IPS DF 6.9 (cell line): ENCODE measurements around the gene ADAMTS6.
"Not testable (repeated sequence)": the region's sequence is repeated elsewhere in the genome, so short reads cannot be mapped to it uniquely, and the experiment has no call there.

ENCODE experiments used
- DNase-seq: peaks from one replicate; pipeline ENCODE4 v3.0.0-alpha.2; 2013; ENCODE audit warnings: low read depth, low spot score
- H3K27ac ChIP-seq: one replicate; pipeline ENCODE4 v1.5.1; 2013; ENCODE audit warnings: low read length, control low read depth
- H3K27me3 ChIP-seq: 2 replicates; pipeline ENCODE4 v1.6.1; 2013; ENCODE audit warnings: mild to moderate bottlenecking, low read length; ENCODE audit not compliant: control insufficient read depth, insufficient read depth
- H3K36me3 ChIP-seq: 2 replicates; pipeline ENCODE4 v1.6.1; 2013; ENCODE audit warnings: low read length; ENCODE audit not compliant: control insufficient read depth, insufficient read depth
- H3K4me1 ChIP-seq: 2 replicates; pipeline ENCODE4 v1.6.1; 2013; ENCODE audit warnings: low read length; ENCODE audit not compliant: control insufficient read depth, insufficient read depth
- H3K4me3 ChIP-seq: 2 replicates; pipeline ENCODE4 v1.5.1; 2013; ENCODE audit warnings: mild to moderate bottlenecking, low read length
- H3K9me3 ChIP-seq: 2 replicates; pipeline ENCODE4 v1.6.1; 2013; ENCODE audit warnings: low read length, inconsistent platforms; ENCODE audit not compliant: control insufficient read depth, insufficient read depth
- WGBS: extraction: QIAGEN DNeasy Blood & Tissue Kit; methylation state at CpG from one replicate; pipeline ENCODE4 v1.1.7; 2013; ENCODE audit warnings: mixed read lengths, missing lambda C conversion rate; ENCODE audit not compliant: insufficient read length, insufficient coverage; 5-methylcytosine and 5-hydroxymethylcytosine counted together

ADAMTS6 gene

GRCh38 chr5:65370505-65370904 lies 111.2 kb downstream of the ADAMTS6 start:
- DNase-seq, H3K27ac ChIP-seq, H3K4me3 ChIP-seq, H3K27me3 ChIP-seq, H3K9me3 ChIP-seq, H3K36me3 ChIP-seq, H3K4me1 ChIP-seq: not testable (repeated sequence)
- no CpG with 5 or more reads among the region's 15 CpGs for WGBS

- no CpG with 5 or more reads among the region's 2 CpGs for WGBS
- no peak for DNase-seq
- H3K4me3 ChIP-seq, result no peak overlapping the region
- H3K4me1 ChIP-seq, result no peaks in the 10 kb centered on the region
- no peak overlapping the region for H3K27ac ChIP-seq
- H3K9me3 ChIP-seq, result no peaks in the 10 kb centered on the region
- no peaks in the 10 kb centered on the region for H3K27me3 ChIP-seq
- H3K36me3 ChIP-seq, result no peaks in the 10 kb centered on the region
These were observed 115.1 kb downstream of the ADAMTS6 start for GRCh38 chr5:65366655-65367054.

DNA sequence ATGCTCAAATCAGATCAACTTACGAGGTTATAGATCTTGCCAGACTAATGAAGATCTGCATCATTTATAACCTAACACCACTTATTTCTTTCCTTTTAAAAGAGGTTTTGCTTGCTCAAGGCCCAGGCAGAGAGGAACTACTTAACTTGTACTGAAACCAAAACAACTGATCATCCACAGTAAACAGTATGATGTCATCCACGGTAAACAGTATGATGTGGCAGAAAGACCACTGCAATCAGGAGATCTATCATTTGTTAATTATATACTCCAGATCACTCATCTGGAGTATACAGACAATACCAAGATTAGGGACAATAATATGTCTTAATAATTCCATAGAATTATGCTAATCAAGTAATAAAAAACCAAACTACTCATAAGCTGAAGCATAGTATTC lies 116.8 kb downstream of the ADAMTS6 start:
- Histone ChIP-seq H3K27me3 (no peaks in the 10 kb centered on the region), H3K36me3 (no peaks in the 10 kb centered on the region), H3K9me3 (no peaks in the 10 kb centered on the region), H3K27ac (no peak overlapping the region), H3K4me1 (no peaks in the 10 kb centered on the region), H3K4me3 (no peak overlapping the region)
- no peak for DNase-seq
- no CpG with 5 or more reads among the region's 2 CpGs for WGBS

DNA sequence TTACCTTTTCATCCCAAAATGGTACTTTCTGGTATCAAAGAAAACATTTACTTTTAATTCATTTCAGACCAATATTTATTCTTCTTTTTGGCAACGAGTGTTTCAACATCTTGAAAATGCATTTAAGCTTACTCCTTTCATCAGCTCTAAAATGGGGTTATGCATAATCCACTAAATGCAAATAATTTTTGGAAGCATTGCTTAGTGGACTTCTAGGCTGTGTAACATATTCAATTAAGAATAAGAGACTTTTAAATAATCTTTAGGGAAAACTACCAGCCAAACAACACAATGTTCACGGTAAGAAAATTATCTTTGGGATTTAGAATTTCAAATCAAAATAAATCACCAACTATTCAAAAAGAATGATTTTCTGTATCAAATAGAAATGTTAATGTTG lies 118.2 kb downstream of the ADAMTS6 start:
- H3K36me3 ChIP-seq, result no peaks in the 10 kb centered on the region
- no peaks in the 10 kb centered on the region for H3K27me3 ChIP-seq
- no CpG with 5 or more reads among the region's 2 CpGs for WGBS

GRCh38 chr5:65359981-65360380 lies 121.7 kb downstream of the ADAMTS6 start:
- Histone ChIP-seq H3K9me3 (no peaks in the 10 kb centered on the region), H3K27ac (no peak overlapping the region), H3K4me1 (no peaks in the 10 kb centered on the region), H3K4me3 (no peak overlapping the region), H3K36me3 (no peaks in the 10 kb centered on the region), H3K27me3 (no peaks in the 10 kb centered on the region)
- no CpG with 5 or more reads among the region's 5 CpGs for WGBS
- DNase-seq, result no peak

More for the DNA sequence above, 118.2 kb downstream of the ADAMTS6 start:
- no peak overlapping the region for H3K4me3 ChIP-seq
- no peak overlapping the region for H3K27ac ChIP-seq
- H3K4me1 ChIP-seq, result no peaks in the 10 kb centered on the region
- no peak for DNase-seq
- no peaks in the 10 kb centered on the region for H3K9me3 ChIP-seq

- no peaks in the 10 kb centered on the region for H3K27me3 ChIP-seq
- no peaks in the 10 kb centered on the region for H3K36me3 ChIP-seq
- no peak overlapping the region for H3K4me3 ChIP-seq
- WGBS, result 100% methylated on average over 1 of the region's 3 CpGs
- no peaks in the 10 kb centered on the region for H3K9me3 ChIP-seq
- no peaks in the 10 kb centered on the region for H3K4me1 ChIP-seq
- no peak overlapping the region for H3K27ac ChIP-seq
- no peak for DNase-seq
These were observed 122.2 kb downstream of the ADAMTS6 start for GRCh38 chr5:65359569-65359968.

DNA sequence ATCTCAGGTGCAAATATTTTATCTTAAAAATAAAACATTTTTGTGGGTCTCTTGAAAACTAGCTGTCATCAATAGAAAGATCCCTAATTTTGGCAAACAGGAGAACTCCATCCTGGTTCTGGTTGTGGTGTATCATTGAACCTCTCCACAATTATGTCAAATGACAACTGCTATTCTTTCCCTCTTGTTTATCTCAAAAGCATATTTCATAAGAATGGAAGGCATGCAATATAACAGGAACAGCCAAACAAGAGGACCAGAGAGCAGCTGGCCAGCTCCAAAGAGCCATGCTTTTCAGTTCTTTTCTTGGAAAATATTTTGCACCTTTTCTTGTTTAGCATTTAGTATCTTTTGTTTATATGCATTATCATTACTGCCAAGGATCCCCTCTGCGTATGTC lies 125.4 kb downstream of the ADAMTS6 start:
- WGBS, result no CpG with 5 or more reads among the region's 1 CpG
- no peak for DNase-seq
- Histone ChIP-seq H3K36me3 (no peaks in the 10 kb centered on the region), H3K27ac (no peak overlapping the region), H3K4me3 (no peak overlapping the region), H3K9me3 (no peaks in the 10 kb centered on the region), H3K27me3 (no peaks in the 10 kb centered on the region), H3K4me1 (no peaks in the 10 kb centered on the region)

DNA sequence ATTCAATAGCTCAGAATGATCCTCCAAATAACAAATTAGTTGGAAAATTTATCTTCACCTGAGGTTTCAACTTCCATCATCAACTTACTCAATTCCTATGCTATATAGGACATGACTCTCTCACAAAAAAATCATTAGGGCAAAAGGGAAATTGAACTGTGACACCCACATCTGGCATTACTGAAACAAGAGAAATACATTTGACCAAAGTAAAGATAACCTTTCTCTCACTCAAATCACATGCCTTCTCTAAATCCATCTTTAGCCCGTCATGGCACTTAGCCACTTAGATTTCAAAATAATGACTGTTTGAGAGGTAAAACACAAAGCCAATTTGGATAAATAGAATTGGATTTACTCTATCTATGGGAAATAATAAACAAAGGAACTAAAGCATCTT lies 126.4 kb downstream of the ADAMTS6 start:
- no peak overlapping the region for H3K27ac ChIP-seq
- no peaks in the 10 kb centered on the region for H3K36me3 ChIP-seq
- no peaks in the 10 kb centered on the region for H3K27me3 ChIP-seq
- H3K9me3 ChIP-seq, result no peaks in the 10 kb centered on the region
- no CpG with 5 or more reads among the region's 1 CpG for WGBS
- no peak for DNase-seq
- no peak overlapping the region for H3K4me3 ChIP-seq
- H3K4me1 ChIP-seq, result no peaks in the 10 kb centered on the region

DNA sequence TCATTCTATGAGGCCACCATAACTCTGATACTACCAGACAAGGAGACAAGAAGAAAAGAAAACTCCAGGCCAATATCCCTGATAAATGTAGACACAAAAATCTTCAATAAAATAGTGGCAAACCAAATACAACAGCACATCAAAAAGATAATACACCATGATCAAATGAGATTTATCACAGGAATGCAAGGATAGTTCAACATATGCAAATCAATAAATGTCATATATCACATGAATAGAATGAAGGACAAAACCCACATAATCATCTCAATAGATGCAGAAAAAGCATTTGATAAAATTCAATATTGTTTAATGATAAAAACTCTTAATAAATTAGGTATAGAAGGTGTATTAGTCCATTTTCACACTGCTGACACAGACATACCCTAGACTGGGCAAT lies 139.9 kb downstream of the ADAMTS6 start:
- Histone ChIP-seq H3K27ac (no peak overlapping the region), H3K36me3 (no peaks in the 10 kb centered on the region), H3K27me3 (no peaks in the 10 kb centered on the region), H3K9me3 (no peaks in the 10 kb centered on the region), H3K4me1 (no peaks in the 10 kb centered on the region; the same call in 1 of the 2 replicates), H3K4me3 (no peak overlapping the region)
- no peak for DNase-seq

DNA sequence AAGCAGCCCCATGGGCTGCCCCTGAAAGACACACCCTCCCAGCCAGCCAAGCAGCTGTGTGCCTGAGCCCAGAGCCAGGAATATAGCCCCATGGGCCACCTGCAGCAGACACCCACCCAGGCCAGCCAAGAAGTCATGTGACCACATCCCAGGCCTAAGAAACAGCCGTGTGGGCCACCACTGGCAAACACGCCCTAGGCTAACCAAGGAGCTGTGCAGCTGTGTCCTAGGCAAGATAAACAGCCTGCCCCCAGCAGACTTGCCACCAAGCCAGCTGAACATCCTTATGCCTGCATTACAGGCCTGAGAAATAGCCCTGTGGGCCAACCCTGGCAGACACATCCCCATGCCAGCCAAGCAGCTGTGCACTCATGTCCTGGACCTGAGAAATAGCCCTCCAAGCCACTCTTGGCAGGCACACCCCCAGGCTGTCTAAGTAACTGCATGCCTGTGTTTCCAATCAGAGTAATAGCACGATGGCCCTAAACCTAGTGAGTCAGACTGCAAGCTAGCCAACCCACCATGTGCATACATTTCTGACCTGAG lies 143.0 kb downstream of the ADAMTS6 start:
- no CpG with 5 or more reads among the region's 3 CpGs for WGBS
- Histone ChIP-seq H3K9me3 (no peaks in the 10 kb centered on the region), H3K4me3 (no peak overlapping the region), H3K27ac (no peak overlapping the region), H3K36me3 (no peaks in the 10 kb centered on the region), H3K27me3 (no peaks in the 10 kb centered on the region), H3K4me1 (no peaks in the 10 kb centered on the region; the same call in 1 of the 2 replicates)
- DNase-seq, result no peak

- no peak for DNase-seq
- no peak overlapping the region for H3K4me3 ChIP-seq
- no peaks in the 10 kb centered on the region for H3K36me3 ChIP-seq
- no peaks in the 10 kb centered on the region for H3K27me3 ChIP-seq
- no peak overlapping the region for H3K27ac ChIP-seq
- WGBS, result no CpG with 5 or more reads among the region's 4 CpGs
- no peaks in the 10 kb centered on the region for H3K9me3 ChIP-seq
- H3K4me1 ChIP-seq, result no peaks in the 10 kb centered on the region; the same call in 1 of the 2 replicates
These were observed 147.6 kb downstream of the ADAMTS6 start for GRCh38 chr5:65334077-65334476.
